Neural cell (in vitro differentiated cells): ENCODE data around the gene SLC7A8.
"Not testable (repeated sequence)": the region's sequence is repeated elsewhere in the genome, so short reads cannot be mapped to it uniquely, and the experiment has no call there.

Experiments used
- CTCF ChIP-seq: fragments of 450-650 bp; IDR thresholded peaks from 2 replicates; pipeline ENCODE4 v1.5.1; 2014; ENCODE audit warnings: antibody characterized with exemption, mild to moderate bottlenecking, moderate library complexity; ENCODE audit not compliant: poor library complexity, severe bottlenecking
- EP300 ChIP-seq: fragments of 450-650 bp; conservative IDR thresholded peaks from 2 replicates; pipeline ENCODE4 v1.6.1; 2014; ENCODE audit warnings: antibody characterized with exemption, mild to moderate bottlenecking, moderate library complexity; ENCODE audit not compliant: poor library complexity, severe bottlenecking
- EZH2 ChIP-seq: fragments of 200-600, 300-800 bp; shearing (Covaris generic), sonication (generic); IDR thresholded peaks from 2 replicates; pipeline ENCODE4 v1.6.1; 2014; ENCODE audit warnings: antibody characterized with exemption, low read length, borderline replicate concordance, mild to moderate bottlenecking; ENCODE audit not compliant: insufficient read depth, poor library complexity, severe bottlenecking
- MXI1 ChIP-seq: fragments of 450-650 bp; conservative IDR thresholded peaks from 2 replicates; pipeline ENCODE4 v1.6.1; 2014; ENCODE audit warnings: antibody characterized with exemption, mild to moderate bottlenecking; ENCODE audit not compliant: poor library complexity, severe bottlenecking
- POLR2AphosphoS5 ChIP-seq: IDR thresholded peaks from 2 replicates; pipeline ENCODE4 v1.6.1; 2012
- RAD21 ChIP-seq: fragments of 450-650 bp; conservative IDR thresholded peaks from 2 replicates; pipeline ENCODE4 v1.6.1; 2014; ENCODE audit warnings: antibody characterized with exemption, mild to moderate bottlenecking, moderate library complexity
- SMC3 ChIP-seq: fragments of 450-650 bp; conservative IDR thresholded peaks from 2 replicates; pipeline ENCODE4 v1.6.1; 2014; ENCODE audit warnings: antibody characterized with exemption, mild to moderate bottlenecking, moderate library complexity; ENCODE audit not compliant: poor library complexity
- TAF1 ChIP-seq: IDR thresholded peaks from 2 replicates; pipeline ENCODE4 v1.6.1; 2012; ENCODE audit warnings: low read depth
- TF ChIP-seq, protein P1 (sequence below): IDR thresholded peaks from 2 replicates; pipeline ENCODE4 v1.6.1; 2012; ENCODE audit warnings: borderline replicate concordance

- not testable (repeated sequence) for TF ChIP-seq EZH2, CTCF, SMC3, POLR2AphosphoS5, TAF1, EP300, MXI1, RAD21
- TF ChIP-seq, protein P1, sequence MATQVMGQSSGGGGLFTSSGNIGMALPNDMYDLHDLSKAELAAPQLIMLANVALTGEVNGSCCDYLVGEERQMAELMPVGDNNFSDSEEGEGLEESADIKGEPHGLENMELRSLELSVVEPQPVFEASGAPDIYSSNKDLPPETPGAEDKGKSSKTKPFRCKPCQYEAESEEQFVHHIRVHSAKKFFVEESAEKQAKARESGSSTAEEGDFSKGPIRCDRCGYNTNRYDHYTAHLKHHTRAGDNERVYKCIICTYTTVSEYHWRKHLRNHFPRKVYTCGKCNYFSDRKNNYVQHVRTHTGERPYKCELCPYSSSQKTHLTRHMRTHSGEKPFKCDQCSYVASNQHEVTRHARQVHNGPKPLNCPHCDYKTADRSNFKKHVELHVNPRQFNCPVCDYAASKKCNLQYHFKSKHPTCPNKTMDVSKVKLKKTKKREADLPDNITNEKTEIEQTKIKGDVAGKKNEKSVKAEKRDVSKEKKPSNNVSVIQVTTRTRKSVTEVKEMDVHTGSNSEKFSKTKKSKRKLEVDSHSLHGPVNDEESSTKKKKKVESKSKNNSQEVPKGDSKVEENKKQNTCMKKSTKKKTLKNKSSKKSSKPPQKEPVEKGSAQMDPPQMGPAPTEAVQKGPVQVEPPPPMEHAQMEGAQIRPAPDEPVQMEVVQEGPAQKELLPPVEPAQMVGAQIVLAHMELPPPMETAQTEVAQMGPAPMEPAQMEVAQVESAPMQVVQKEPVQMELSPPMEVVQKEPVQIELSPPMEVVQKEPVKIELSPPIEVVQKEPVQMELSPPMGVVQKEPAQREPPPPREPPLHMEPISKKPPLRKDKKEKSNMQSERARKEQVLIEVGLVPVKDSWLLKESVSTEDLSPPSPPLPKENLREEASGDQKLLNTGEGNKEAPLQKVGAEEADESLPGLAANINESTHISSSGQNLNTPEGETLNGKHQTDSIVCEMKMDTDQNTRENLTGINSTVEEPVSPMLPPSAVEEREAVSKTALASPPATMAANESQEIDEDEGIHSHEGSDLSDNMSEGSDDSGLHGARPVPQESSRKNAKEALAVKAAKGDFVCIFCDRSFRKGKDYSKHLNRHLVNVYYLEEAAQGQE = not testable (repeated sequence)
These were observed 41.5 kb upstream of the SLC7A8 start for GRCh38 chr14:23224958-23225357.
